K562 (cell line): ENCODE data around the gene DAD1. TPM values are rescaled to one million over a fixed set of nuclear protein-coding genes. Genes with fewer than 3 reads are reported as not detected.

Source experiments
- ASH1L ChIP-seq: fragments of 450-650 bp; IDR thresholded peaks from 2 replicates; pipeline ENCODE4 v1.6.1; 2018; ENCODE audit warnings: borderline replicate concordance, mild to moderate bottlenecking, low read depth; ENCODE audit not compliant: partially characterized antibody
- BCL6 ChIP-seq: fragments of 250-450 bp; sonication (Bioruptor Pico); IDR thresholded peaks from 2 replicates; pipeline ENCODE4 v1.4.0; 2020
- CEBPG ChIP-seq, 3 experiments: fragments of 200-800 bp in 1 of 3; sonication (Bioruptor generic) in 1 of 3; sonication (generic) in 1 of 3; formaldehyde crosslinking in 1 of 3; IDR thresholded peaks in 2 of 3; conservative IDR thresholded peaks in 1 of 3; 2 replicates each; pipeline versions ENCODE4 v1.6.1 to v1.8.0; 2016 to 2022; ENCODE audit warnings: missing compliant biosample characterization in 2 of 3, missing genetic modification characterization in 2 of 3, mild to moderate bottlenecking in 1 of 3, missing genetic modification reagents in 1 of 3
- CSDE1 ChIP-seq, 2 experiments: fragments of 450-650 bp; IDR thresholded peaks; 2 replicates each; pipeline ENCODE4 v1.6.1; 2016; ENCODE audit warnings: mild to moderate bottlenecking in 1 of 2
- CXXC5 ChIP-seq: fragments of 250-450 bp; sonication (Bioruptor Pico); IDR thresholded peaks from 2 replicates; pipeline ENCODE4 v1.8.0; 2022; ENCODE audit warnings: inconsistent platforms, mild to moderate bottlenecking, moderate library complexity
- KAT2B ChIP-seq: IDR thresholded peaks from one replicate; pipeline ENCODE4 v1.6.1; 2012; ENCODE audit warnings: low read depth, mild to moderate bottlenecking, control low read depth, inconsistent platforms, low read length, moderate library complexity
- MBD2 ChIP-seq: sonication (generic); IDR thresholded peaks from 2 replicates; pipeline ENCODE4 v1.6.1; 2016; ENCODE audit warnings: low read depth, borderline replicate concordance
- NFATC3 ChIP-seq: fragments of 450-650 bp; IDR thresholded peaks from 2 replicates; pipeline ENCODE4 v1.6.1; 2017; ENCODE audit warnings: mild to moderate bottlenecking
- RBM39 ChIP-seq: fragments of 200-400 bp; formaldehyde crosslinking; optimal IDR thresholded peaks from 2 replicates; pipeline ENCODE3; 2018; ENCODE audit warnings: low read depth, low read length
- REST ChIP-seq, 2 experiments: fragments of 450-650 bp; formaldehyde crosslinking in 1 of 2; IDR thresholded peaks; 2 replicates each; pipeline versions ENCODE4 v1.4.0 to v1.6.1; 2014 to 2020; ENCODE audit warnings: mild to moderate bottlenecking in 2 of 2, borderline replicate concordance in 1 of 2, low read depth in 1 of 2
- SNIP1 ChIP-seq: fragments of 450-650 bp; IDR thresholded peaks from 2 replicates; pipeline ENCODE4 v1.7.1; 2017; ENCODE audit warnings: low read depth, mild to moderate bottlenecking
- THRAP3 ChIP-seq: fragments of 450-650 bp; IDR thresholded peaks from 2 replicates; pipeline ENCODE4 v1.6.1; 2016; ENCODE audit warnings: mild to moderate bottlenecking, inconsistent platforms, borderline replicate concordance
- ZNF217 ChIP-seq: sonication (generic); formaldehyde crosslinking; IDR thresholded peaks from 2 replicates; pipeline ENCODE4 v1.8.0; 2022; ENCODE audit warnings: mild to moderate bottlenecking, missing genetic modification reagents
- ZNF507 ChIP-seq: conservative IDR thresholded peaks from 2 replicates; pipeline ENCODE4 v1.6.1; 2017; ENCODE audit warnings: missing genetic modification characterization, missing compliant biosample characterization
- ZNF696 ChIP-seq: fragments of 250-450 bp; sonication (Bioruptor Pico); conservative IDR thresholded peaks from 2 replicates; pipeline ENCODE4 v1.4.0; 2020; ENCODE audit warnings: mild to moderate bottlenecking, moderate library complexity
- ZNF77 ChIP-seq: fragments of 250-450 bp; sonication (Bioruptor Pico); IDR thresholded peaks from 2 replicates; pipeline ENCODE4 v1.5.0; 2020
- polyA plus RNA-seq, 8 experiments: library from polyadenylated mRNA; depleted of rRNA in 4 of 8; stranded (reverse) in 5 of 8; unstranded in 3 of 8; fragments of >200 nt; fragmentation: Nextera tagmentation in 2 of 8; fragmentation: Illumina TruSeq in 1 of 8; extraction: Ambion mirVana in 2 of 8; extraction: Trizol in 1 of 8; gene quantifications; 2 replicates each; pipeline versions ENCODE4 v1.2.1 to v1.2.3, GENCODE V29; 2011 to 2014; ENCODE audit warnings: inconsistent platforms in 1 of 8, missing spikeins in 1 of 8
- total RNA-seq, 7 experiments: library from RNA; depleted of rRNA in 6 of 7; stranded (reverse); fragments of >200 nt in 6 of 7; fragmentation: Illumina TruSeq in 2 of 7; extraction: Trizol in 2 of 7; gene quantifications; 2 replicates each; pipeline versions ENCODE4 v1.2.1 to v1.2.3, GENCODE V29; 2011 to 2021; ENCODE audit warnings: low replicate concordance in 1 of 7
- TF ChIP-seq, protein P1 (sequence below): IDR thresholded peaks from 2 replicates; pipeline ENCODE4 v1.6.1; 2011; ENCODE audit warnings: borderline replicate concordance, low read depth, mild to moderate bottlenecking, moderate library complexity, low read length; ENCODE audit not compliant: insufficient read depth, poor library complexity, severe bottlenecking

The DAD1 gene
- total and polyA plus RNA-seq, 9 of the 15 experiments (the other 6 are each of a cell fraction or from before 2014, with no cell fraction given), result 104 to 617 (median 222) TPM

DNA sequence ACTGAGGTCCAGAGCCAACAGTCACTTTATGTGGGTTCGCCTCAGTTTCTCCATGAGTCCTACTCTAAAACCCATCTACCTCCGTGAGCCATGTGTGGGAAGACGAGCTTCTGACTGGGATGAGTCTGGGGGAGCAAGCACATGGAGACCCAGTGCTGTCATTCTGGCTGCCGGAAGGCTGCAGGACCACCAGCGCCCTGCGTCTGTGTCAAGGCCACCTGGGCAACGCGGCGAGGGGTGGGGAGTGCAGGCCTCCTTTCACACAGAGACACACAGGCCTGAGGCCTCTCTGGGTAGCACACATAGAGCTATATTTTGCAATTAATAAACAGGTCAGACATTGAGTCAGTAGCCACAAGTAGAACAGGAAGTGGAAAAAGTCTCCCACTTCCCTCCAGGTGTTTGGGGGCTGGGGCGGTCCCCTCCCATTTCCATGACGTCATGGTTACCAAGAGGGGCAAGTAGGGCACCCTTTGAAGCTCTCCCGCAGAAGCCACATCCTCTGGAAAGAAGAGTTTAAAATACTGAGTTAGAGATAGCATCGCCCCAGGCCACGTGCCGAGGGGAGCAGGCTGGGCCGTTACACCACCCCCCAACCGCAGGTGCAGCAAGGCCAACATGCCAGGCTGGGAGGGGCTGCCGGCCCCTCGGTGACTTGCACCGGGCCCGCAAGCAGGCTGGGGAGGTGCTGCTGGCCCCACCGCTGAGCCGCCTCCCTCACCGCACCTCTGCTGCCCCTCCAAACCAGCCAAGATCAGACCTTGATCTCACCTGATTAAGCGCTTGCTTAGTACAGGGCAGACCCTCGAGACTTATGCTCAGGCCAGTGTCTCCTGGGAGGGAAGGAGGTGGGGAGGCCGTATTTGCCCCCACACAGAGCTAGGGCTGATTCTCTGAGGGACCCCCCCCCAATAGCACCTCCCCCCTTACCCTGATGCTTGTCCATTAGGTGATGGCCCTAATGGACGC is 32.7 kb downstream of the DAD1 start (continued):
- TF ChIP-seq CEBPG (CRISPR knock-in tag; IDR thresholded peaks at IDR 0.05) (0 out of 2 replicates have a peak, but pooled peaks have one; percentile 11), CEBPG (tag; conservative IDR thresholded peaks at IDR 0.05 in 1 of 2, IDR thresholded peaks at IDR 0.05 in 1 of 2) (peak; percentile 12 to 31; a peak in 1 of 4 replicates), RBM39 (no peak), MBD2 (peak; percentile 26; the same call in 1 of the 2 replicates), SNIP1 (no peak), ZNF696 (no peak), CSDE1 (IDR thresholded peaks at IDR 0.05) (no peak), ASH1L (no peak), ZNF77 (CRISPR knock-in tag) (no peak), ZNF507 (tag) (no peak), REST (IDR thresholded peaks at IDR 0.05; ENCODE audit: borderline replicate concordance) (no peak), REST (CRISPR knock-in tag; IDR thresholded peaks at IDR 0.05; ENCODE audit: low read depth) (no peak), ZNF217 (CRISPR knock-in tag) (no peak), THRAP3 (no peak), KAT2B (no peak), BCL6 (CRISPR knock-in tag) (no peak), CXXC5 (CRISPR knock-in tag) (0 out of 2 replicates have a peak, but pooled peaks have one; percentile 31), NFATC3 (no peak)
- TF ChIP-seq, protein P1, sequence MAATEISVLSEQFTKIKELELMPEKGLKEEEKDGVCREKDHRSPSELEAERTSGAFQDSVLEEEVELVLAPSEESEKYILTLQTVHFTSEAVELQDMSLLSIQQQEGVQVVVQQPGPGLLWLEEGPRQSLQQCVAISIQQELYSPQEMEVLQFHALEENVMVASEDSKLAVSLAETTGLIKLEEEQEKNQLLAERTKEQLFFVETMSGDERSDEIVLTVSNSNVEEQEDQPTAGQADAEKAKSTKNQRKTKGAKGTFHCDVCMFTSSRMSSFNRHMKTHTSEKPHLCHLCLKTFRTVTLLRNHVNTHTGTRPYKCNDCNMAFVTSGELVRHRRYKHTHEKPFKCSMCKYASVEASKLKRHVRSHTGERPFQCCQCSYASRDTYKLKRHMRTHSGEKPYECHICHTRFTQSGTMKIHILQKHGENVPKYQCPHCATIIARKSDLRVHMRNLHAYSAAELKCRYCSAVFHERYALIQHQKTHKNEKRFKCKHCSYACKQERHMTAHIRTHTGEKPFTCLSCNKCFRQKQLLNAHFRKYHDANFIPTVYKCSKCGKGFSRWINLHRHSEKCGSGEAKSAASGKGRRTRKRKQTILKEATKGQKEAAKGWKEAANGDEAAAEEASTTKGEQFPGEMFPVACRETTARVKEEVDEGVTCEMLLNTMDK, result no peak
